Erythroblast (primary cell): ENCODE data around the gene GUCY2D.
"Not testable (repeated sequence)": the region's sequence is repeated elsewhere in the genome, so short reads cannot be mapped to it uniquely, and the experiment has no call there.

Experiments used
- DNase-seq, 2 experiments: peaks; one replicate each; lab custom pipeline; 2025; lab: John Stamatoyannopoulos, UW
- GATA1 ChIP-seq: IDR thresholded peaks from 2 replicates; pipeline ENCODE4 v1.6.1; 2011; ENCODE audit warnings: low read depth, mild to moderate bottlenecking, control low read depth, low read length, moderate library complexity
- POLR2A ChIP-seq: IDR thresholded peaks from 2 replicates; pipeline ENCODE4 v1.6.1; 2011; ENCODE audit warnings: mild to moderate bottlenecking, low read length

GUCY2D gene

DNA sequence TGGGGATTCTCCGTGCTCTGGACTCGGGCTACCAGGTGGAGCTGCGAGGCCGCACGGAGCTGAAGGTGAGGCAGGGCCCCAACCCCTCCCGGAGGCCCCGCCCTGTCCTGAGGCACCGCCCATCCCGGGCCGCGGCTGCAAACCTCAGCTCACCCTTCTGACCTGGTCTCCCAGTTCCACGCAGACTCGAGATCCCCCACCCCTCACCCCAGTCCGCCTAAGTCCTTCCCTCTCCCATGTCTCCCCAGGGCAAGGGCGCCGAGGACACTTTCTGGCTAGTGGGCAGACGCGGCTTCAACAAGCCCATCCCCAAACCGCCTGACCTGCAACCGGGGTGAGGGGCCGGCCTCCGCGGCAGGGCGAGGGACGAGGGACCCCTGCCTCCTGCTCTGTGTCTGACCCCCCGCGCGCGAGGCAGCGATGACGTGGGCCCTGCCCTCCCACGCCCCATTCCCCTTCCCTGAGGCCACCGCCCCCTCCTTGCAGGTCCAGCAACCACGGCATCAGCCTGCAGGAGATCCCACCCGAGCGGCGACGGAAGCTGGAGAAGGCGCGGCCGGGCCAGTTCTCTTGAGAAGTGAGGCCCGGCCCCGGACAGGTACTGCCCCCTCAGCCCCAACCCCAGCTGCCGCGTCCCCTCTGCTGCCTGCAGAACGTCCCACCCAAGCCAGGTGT lies 13.7 kb downstream of the GUCY2D start:
- DNase-seq, result no peak
- TF ChIP-seq POLR2A, result no peak
- TF ChIP-seq GATA1, result no peak

DNA sequence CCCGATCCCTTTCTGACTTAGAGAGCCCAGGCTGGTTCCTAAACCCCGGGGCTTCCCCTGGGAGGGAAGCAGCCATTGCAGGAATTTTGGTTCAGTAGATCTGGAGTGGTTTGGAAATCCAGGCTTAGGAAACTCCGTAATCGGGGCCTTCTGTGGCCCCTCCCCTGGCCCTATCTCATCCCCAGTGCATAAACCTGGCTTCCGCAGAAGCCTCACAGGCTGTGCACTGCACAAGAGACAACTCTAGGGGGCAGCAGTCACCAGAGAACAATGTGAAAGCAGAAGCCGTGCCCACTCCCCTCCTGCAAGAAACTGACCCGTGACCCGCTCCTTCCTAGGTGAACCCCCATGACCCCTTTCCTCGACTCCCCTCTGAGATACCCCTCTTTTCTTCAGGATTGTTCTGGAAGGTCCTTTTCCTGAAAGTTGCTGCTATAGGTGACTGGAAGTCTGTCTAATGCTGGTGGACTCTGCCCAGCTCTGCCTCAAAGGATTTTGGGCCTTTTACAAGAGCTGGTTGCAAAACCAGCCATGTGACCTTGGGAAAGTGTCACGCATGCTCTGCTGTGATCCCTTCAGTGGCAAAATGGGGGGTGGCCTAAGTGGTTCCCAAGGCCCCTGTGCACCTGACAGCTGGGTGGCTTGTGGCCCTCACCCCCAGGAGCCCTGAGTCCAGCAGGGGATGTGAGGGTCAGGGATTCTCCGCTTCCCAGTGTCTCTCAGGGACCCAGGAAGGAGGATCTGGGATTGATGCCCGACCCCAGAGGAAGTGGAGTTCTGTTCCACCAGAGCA lies 14.4 kb downstream of the GUCY2D start:
- DNase-seq, result peak; percentile 33 to 49
- TF ChIP-seq GATA1, result no peak
- TF ChIP-seq POLR2A, result no peak

DNA sequence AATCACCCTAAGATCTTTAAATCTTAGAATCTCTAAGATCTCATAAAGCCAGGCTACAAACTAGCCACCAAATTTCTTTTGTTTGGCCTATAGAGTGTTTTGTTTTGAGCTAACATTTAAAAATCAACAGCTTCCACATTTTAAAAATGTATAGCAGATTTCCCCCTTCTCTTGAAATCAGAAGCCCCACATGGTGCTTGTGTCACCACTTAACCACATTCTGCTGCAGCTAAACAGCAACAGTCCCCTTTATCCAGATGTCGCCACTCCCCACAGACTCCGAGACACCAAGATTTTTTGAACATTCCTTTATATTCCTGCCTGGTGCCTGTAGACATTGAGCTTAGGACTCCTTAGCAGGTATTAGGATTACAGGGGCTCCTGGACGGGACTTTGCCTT lies 16.0 kb downstream of the GUCY2D start:
- DNase-seq, result no peak
- no peak for TF ChIP-seq GATA1
- no peak for TF ChIP-seq POLR2A

DNA sequence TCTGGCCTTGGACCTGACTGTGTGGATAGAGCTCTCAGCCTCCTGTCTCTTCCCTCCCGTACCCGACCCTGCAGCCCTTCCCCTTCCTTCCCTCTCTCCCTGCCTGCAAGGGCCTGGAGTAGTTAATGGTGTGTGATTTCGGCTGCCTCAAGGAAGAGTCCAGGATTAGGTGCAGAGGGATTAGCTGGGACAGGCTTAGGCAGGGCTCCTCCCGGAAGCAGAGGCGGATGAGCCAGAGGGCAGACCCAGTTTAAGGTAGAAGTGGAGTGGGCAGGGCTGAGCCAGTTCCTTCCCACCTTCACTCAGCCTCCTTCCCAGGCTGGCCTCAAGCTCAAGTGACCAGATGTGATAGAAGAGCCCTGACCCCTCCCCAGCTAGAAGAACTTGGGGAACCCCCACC lies 16.8 kb downstream of the GUCY2D start:
- DNase-seq, result no peak
- TF ChIP-seq POLR2A, result no peak
- no peak for TF ChIP-seq GATA1

DNA sequence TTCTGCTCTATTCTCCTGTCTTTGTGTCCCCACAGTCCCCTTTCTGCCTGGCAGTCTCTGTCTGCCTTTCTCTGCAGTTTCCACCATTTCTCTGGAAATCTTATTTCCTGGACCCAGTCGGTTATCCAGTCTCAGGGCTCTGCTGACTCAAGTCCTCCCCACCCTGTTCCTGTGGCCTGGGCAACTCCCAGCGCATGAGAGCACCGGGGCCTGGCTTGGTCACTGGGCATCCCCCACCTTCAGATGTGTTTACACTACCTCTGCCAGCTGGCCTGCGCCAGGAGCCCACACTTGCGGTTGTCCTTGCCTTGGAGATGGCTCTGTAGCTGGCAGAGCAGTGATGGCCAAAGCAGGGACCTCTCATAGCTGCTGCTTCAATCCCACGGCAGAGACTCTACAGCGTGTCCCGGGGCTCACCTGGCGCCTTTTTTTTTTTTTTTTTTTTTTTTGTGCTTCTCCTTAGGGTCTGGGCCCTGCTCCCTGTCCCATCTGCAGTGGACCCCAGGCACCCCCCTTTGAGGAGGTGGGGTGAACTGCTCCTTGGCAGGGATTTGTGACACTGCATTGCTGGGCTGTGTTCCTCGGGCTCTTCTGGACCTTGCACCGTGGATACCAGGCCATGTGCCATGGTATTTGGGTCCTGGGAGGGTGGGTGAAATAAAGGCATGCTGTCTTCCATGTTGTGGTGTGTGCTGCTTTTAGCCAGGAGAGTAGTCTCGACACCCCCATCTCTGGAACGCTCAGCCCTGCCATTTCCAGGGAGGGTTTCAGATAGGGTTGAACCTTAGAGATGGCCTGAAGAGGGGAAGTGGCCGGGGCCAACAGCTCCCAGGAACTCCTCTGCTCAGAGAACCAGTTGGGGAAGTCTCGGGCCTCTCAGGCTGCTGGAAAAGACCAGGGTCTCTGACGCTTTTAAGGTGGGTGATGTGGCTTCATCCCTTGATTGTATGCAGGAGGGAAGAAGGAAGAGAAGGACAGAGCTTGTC lies 17.5 kb downstream of the GUCY2D start:
- no peak for DNase-seq
- no peak for TF ChIP-seq POLR2A
- TF ChIP-seq GATA1, result no peak

DNA sequence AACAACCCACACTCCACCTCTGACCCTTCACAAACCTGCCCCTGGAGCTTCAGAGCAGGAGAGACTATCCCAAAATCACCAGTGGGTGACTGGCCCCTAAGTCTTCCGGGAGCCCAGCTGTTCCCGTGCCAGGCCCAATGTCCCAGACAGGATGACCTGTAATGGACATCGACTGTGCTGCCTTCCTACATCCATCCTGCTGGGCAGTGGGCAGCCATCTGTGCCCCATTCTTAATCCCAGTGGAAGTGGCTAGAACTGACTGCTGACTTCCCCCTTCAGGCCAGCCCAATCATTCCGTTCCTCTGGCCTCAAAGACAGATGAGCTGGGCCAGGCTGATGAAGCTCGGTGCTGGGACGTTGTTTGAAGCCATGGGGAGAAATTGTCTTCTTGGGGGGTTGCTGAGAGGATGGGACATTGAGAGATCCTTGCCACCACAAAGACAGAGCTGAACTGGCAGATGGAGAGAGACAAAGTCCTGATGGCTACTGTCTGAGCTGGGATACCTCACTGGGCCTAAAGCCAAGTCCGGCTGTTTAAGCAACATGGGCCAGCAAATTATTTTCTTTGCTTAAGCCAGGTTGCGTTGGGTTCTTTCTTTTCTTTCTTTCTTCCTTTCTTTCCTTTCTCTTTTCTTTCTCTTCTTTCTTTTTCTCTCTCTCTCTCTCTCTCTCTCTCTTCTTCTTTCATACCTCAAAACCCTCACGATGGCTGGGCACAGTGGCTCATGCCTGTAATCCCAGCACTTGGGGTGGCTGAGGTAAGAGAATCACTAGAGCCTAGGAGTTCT lies 18.6 kb downstream of the GUCY2D start:
- TF ChIP-seq GATA1 (no peak), POLR2A (no peak)
- no peak for DNase-seq

DNA sequence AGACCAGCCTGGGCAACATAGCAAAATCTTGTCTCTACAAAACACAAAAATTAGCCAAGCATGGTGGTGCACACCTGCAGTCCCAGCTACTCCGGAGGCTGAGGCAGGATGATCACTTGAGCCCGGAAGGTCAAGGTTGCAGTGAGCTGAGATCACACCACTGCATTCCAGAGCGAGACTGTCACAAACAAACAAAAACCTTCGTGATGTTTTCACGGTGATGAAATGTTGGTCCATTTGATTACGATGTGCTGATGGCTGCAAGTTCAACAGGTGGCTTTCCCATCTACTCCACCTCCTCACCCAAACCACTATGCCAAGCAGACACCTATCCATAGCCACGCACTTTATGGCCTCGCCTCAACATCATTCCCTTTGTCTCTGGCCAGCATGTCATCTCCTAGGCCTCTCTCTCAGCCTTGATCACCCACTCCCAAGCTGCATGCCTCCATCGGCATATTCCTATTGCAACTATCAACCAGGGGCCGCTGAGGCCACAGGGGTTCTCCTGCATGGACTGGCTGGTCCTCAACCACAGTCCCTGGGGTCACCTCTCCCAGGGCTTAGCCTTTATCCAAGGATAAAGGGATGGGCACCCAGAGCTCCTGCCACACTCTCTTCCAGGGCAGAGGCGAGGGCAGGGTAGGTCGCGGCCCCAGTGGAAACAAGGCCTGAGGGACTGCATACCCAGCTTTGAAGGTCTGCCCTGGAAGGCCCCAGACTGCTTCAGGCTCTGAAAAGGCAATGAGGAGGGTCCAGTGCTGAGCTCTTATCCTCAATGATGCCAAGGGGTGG lies 19.3 kb downstream of the GUCY2D start:
- no peak for DNase-seq
- no peak for TF ChIP-seq POLR2A
- TF ChIP-seq GATA1, result no peak

DNA sequence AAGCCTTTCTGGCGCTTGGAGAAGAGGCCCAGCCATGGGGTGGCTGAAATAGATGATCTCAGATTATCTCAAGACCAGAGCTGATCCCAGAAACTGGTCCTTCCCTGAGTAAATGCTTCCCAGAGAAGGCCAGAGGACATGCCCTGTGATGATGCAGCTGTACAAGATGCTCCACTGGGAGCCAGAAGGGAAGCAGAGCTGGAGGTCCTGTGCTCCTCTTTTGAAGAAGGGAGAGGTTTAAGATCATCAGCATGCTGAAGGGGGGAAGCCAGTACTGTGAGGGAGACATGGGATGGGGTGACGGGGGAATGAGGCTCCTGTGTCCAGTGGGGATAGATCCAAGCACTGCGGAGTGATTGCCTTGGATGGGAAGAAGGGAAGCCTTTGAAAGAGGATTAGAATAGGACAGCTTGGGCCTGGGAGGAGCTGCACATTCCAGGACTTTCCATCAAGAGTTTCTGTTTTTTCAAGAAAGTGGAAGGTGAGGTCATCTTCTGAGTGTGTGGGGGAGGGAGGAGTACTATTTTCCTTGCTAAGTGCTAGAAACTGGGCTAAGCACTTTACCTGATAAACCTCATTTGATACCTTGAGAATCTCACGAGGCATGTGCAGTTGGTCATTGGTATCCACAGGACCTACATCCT lies 20.1 kb downstream of the GUCY2D start:
- TF ChIP-seq GATA1, result no peak
- no peak for TF ChIP-seq POLR2A

DNA sequence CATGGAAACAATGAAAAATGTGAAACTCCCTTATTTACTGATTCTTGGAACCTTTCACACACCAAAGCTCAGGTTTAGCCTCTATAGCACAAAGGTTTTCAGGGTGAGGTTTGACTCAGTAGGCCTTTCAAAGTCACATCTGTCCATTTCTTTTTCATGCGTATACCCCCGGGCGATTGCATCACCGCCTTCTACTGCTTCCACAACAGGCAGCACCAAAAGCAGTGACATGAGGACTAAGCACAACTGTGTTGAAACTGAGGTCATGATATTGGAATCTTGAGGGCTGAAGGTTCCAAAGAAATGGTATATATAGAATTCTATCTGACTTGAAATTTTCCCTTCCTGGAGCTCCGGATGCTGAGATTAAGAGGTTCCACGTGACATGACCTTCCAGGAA lies 21.7 kb downstream of the GUCY2D start:
- DNase-seq, result not testable (repeated sequence)

More for the DNA sequence above, 20.1 kb downstream of the GUCY2D start:
- DNase-seq, result no peak

DNA sequence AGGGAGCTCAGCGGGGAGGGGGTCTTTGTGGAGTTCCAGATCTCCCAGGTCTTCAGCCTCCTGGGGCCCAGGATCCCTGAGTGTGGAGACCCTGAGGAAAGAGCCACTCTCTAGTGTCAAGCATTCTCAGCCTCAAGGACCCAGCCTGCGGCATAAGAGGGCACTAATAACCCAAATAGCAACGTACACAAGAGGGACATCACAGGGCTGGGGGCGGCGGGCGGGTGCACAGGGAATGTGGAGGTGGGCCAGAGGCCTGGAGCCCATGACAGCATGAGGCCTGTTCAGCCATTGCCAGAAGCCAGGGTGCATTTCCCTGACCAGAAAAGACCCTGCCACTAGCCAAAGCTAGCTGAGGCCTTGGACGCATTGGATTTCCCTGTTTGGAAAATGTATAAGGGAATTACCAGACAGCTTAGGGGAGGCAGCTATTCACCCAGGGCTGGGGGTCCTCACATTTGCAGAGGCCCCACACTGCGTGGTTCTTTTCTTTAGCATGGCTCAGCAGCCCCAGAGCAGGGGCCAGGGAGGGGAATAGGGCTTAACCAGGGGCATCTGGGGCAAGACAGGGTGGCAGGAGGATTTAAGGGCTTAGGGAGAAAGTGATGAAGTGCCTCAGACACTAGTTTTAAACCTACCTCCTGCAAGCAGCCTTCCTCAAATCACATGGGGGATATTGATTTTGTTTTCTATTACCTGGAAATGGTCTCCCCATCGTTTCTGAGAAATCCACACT lies 22.9 kb downstream of the GUCY2D start:
- no peak for DNase-seq
- no peak for TF ChIP-seq POLR2A
- no peak for TF ChIP-seq GATA1

DNA sequence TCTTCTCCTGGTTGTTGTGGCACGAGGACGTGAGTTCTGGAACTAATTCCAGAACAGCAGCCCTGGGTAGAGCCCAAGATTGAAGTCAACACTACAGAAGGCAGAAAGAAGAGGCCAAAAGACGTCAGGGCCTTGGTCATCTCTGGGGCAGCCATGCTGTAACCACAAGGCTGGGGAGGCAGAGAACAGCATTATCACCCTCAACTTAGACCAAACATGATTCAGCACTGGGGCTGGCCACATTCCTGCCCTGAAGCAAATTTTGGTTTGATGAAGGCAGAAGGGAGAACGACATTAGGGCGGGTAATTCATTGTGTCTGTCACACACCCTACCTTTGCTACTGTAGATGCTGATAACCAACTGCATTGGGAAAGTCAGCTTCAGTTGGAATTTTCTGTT lies 26.7 kb downstream of the GUCY2D start:
- TF ChIP-seq GATA1 (no peak), POLR2A (no peak)
- DNase-seq, result no peak

DNA sequence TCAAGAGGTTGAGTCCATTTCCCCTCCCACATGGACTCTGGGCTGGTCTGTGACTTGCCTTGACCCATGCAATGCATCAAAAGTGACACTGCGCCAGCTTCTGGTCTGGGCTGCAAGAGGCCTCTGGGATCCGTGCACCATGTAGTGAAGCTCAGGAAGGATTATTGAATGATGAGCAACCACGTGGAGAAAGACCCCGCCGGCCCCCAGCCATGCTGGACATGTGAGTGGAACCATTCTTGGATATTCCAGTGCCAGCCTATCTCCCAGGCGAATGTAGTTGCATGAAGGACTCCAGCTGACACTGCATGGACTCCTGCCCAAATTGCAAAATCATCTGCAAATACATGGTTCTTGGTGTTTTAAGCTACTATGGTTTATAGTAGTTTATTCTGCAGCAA lies 28.8 kb downstream of the GUCY2D start:
- TF ChIP-seq POLR2A (no peak), GATA1 (no peak)
- no peak for DNase-seq
